Natural killer cell (primary cell): ENCODE measurements around the gene SLC9A7. TPM values are rescaled to one million over a fixed set of nuclear protein-coding genes. Genes with fewer than 3 reads are reported as not detected.

Experiments used
- ATAC-seq, 3 donors: fragments of 150-1000 bp in 2 of 3; fragments of 200-7000 bp in 1 of 3; cut with Tn5 transposase; 1 replicate in 1 of 3; 2 replicates in 2 of 3; pipeline ENCODE4 v1.10.0; 2021; ENCODE audit warnings: mild to moderate bottlenecking in 2 of 3, moderate library complexity in 2 of 3
- DNase-seq, 2 donors: peaks; one replicate each; pipeline versions ENCODE4 v3.0.0 to v3.0.0-alpha.2; 2013 to 2021; ENCODE audit warnings: mixed read lengths in 1 of 2
- H3K27ac ChIP-seq: one replicate; pipeline ENCODE4 v1.5.1; 2013; ENCODE audit warnings: mild to moderate bottlenecking, low read length
- H3K27me3 ChIP-seq: one replicate; pipeline ENCODE4 v1.6.1; 2013; ENCODE audit warnings: low read length; ENCODE audit not compliant: control insufficient read depth, insufficient read depth
- H3K36me3 ChIP-seq: one replicate; pipeline ENCODE4 v1.6.1; 2013; ENCODE audit warnings: low read length; ENCODE audit not compliant: control insufficient read depth, insufficient read depth
- H3K4me1 ChIP-seq: one replicate; pipeline ENCODE4 v1.6.1; 2013; ENCODE audit warnings: low read length; ENCODE audit not compliant: control insufficient read depth, insufficient read depth
- H3K4me3 ChIP-seq: one replicate; pipeline ENCODE4 v1.5.1; 2013; ENCODE audit warnings: low read length
- H3K9me3 ChIP-seq: one replicate; pipeline ENCODE4 v1.6.1; 2013; ENCODE audit warnings: low read length; ENCODE audit not compliant: control insufficient read depth, insufficient read depth
- H3K27ac Mint-ChIP-seq, 2 donors: one replicate each; pipeline ENCODE4 v1.8.0; 2022; ENCODE audit warnings: mild to moderate bottlenecking in 2 of 2, mixed read lengths in 2 of 2, moderate library complexity in 1 of 2
- H3K27me3 Mint-ChIP-seq, 2 donors: one replicate each; pipeline ENCODE4 v1.8.0; 2022; ENCODE audit warnings: low read depth in 2 of 2, mixed read lengths in 2 of 2
- H3K36me3 Mint-ChIP-seq: one replicate; pipeline ENCODE4 v1.8.0; 2022; ENCODE audit warnings: mixed read lengths
- H3K4me1 Mint-ChIP-seq, 2 donors: one replicate each; pipeline ENCODE4 v1.8.0; 2022; ENCODE audit warnings: mixed read lengths in 2 of 2
- H3K4me3 Mint-ChIP-seq: one replicate; pipeline ENCODE4 v1.8.0; 2022; ENCODE audit warnings: mild to moderate bottlenecking, moderate library complexity, mixed read lengths
- H3K9me3 Mint-ChIP-seq, 2 donors: one replicate each; pipeline ENCODE4 v1.8.0; 2022; ENCODE audit warnings: mixed read lengths in 2 of 2
- WGBS: methylation state at CpG from one replicate; pipeline ENCODE4 v1.1.7; 2013; ENCODE audit warnings: missing lambda C conversion rate; ENCODE audit not compliant: insufficient coverage; 5-methylcytosine and 5-hydroxymethylcytosine counted together
- intact Hi-C: fragments of 100-400 bp; cut with micrococcal nuclease; formaldehyde crosslinking; loops from one replicate; pipeline ENCODE4 v1.14.2; 2022
- total RNA-seq, 4 donors: library from RNA; stranded (reverse); fragments of 120-200 nt in 1 of 4; gene quantifications; one replicate each; pipeline versions ENCODE4 v1.2.3 to v1.2.4, GENCODE V29; 2013 to 2022
- TF ChIP-seq, protein P1 (sequence below): fragments of 200-600 bp; IDR thresholded peaks from one replicate; pipeline ENCODE4 v1.8.0; 2022; ENCODE audit warnings: antibody characterized with exemption

The SLC9A7 gene
- total RNA-seq, 3 donors from 2014 or later (not counting 1 experiment from before 2014, with no cell fraction given): 0.39 to 1.1 (median 0.75) TPM

DNA sequence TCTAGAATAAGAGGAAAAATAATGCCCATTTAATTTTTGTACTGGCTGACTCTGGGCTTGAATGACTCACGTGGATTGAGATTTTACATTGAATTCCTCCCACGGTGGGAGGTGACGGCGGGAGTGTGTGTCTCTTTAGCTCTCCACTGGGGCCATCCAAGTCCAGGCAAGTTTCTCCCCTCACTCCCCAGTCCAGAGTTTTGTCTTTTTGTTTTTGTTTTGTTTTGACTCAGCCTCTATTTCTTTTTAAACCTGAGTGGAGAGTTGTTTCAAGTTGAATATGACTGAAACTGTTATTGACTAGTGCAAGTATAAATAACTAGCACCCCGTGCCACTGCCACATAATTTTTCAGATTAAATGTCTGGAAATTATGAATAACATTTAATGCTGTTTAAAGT lies 171.8 kb downstream of the SLC9A7 start:
- ATAC-seq (no peak), DNase-seq (no peak)
- H3K36me3 ChIP-seq: no peaks in the 10 kb centered on the region
- Mint-ChIP-seq H3K4me1 (peaks cover 0 to 7% of the 10 kb centered on the region in 2 donors), H3K27ac (no peak overlapping the region), H3K36me3 (no peaks in the 10 kb centered on the region), H3K27me3 (no peaks in the 10 kb centered on the region), H3K4me3 (no peak overlapping the region), H3K9me3 (no peaks in the 10 kb centered on the region)
- intact Hi-C loops: no loop called here
- H3K27me3 ChIP-seq: no peaks in the 10 kb centered on the region
- H3K4me1 ChIP-seq: peaks cover 9% of the 10 kb centered on the region
- H3K4me3 ChIP-seq: no peak overlapping the region
- H3K9me3 ChIP-seq: no peaks in the 10 kb centered on the region
- 92% methylated on average over 4 of the region's 5 CpGs for WGBS
- TF ChIP-seq, protein P1, sequence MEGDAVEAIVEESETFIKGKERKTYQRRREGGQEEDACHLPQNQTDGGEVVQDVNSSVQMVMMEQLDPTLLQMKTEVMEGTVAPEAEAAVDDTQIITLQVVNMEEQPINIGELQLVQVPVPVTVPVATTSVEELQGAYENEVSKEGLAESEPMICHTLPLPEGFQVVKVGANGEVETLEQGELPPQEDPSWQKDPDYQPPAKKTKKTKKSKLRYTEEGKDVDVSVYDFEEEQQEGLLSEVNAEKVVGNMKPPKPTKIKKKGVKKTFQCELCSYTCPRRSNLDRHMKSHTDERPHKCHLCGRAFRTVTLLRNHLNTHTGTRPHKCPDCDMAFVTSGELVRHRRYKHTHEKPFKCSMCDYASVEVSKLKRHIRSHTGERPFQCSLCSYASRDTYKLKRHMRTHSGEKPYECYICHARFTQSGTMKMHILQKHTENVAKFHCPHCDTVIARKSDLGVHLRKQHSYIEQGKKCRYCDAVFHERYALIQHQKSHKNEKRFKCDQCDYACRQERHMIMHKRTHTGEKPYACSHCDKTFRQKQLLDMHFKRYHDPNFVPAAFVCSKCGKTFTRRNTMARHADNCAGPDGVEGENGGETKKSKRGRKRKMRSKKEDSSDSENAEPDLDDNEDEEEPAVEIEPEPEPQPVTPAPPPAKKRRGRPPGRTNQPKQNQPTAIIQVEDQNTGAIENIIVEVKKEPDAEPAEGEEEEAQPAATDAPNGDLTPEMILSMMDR: no peak
- no peak overlapping the region for H3K27ac ChIP-seq

DNA sequence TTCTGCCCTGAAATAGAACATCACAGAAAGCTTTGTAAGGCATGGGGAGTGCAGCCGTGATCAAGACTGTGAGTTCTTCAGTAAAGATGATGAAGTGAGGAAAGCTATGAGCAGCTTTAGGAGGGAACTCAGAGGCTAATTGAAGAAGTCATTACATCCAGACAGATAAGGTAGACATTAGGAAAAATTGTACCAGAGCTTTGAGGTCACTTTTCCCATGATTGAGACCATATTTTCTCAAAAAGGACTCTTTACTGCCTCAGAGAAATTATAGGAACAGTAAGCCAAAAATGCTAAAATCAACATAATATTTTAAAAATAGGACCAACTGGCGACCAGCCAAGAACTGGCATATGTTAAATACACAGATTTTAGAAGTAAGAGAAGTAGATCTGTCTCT lies 174.2 kb downstream of the SLC9A7 start:
- Histone ChIP-seq H3K9me3 (no peaks in the 10 kb centered on the region), H3K4me1 (peaks cover 9% of the 10 kb centered on the region), H3K36me3 (no peaks in the 10 kb centered on the region), H3K27me3 (no peaks in the 10 kb centered on the region), H3K27ac (no peak overlapping the region), H3K4me3 (no peak overlapping the region)
- H3K36me3 Mint-ChIP-seq: no peaks in the 10 kb centered on the region
- DNase-seq (no peak), ATAC-seq (no peak)
- intact Hi-C loops: no loop called here
- no peak overlapping the region for H3K4me3 Mint-ChIP-seq
- no peak overlapping the region for H3K27ac Mint-ChIP-seq
- no peaks in the 10 kb centered on the region for H3K27me3 Mint-ChIP-seq
- H3K4me1 Mint-ChIP-seq: peaks cover 0 to 7% of the 10 kb centered on the region in 2 donors
- TF ChIP-seq, protein P1: no peak
- WGBS: 100% methylated on average over 1 of the region's 2 CpGs
- no peaks in the 10 kb centered on the region for H3K9me3 Mint-ChIP-seq

DNA sequence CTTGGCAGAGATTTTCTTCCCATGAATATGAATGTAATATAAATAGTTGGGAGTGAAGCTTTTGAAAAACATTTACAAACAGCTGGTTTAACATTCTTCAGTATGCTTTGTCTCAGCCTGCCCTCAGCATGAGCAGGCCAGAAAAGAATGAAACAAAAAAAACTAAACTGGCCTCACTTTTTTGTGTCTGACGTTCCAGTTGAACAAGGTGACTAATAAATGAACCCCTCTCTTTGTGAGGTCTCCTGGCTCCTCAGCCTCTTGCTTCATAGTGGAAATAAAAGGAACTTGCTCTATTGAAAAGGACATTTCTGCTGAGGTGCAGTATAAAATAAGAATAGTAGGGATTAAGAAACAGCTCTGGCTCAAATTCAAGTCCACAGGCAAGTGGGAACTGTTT lies 176.0 kb downstream of the SLC9A7 start:
- Mint-ChIP-seq H3K27me3 (no peaks in the 10 kb centered on the region), H3K4me3 (no peak overlapping the region), H3K4me1 (peaks cover 0 to 2% of the 10 kb centered on the region in 2 donors), H3K27ac (no peak overlapping the region), H3K36me3 (no peaks in the 10 kb centered on the region), H3K9me3 (no peaks in the 10 kb centered on the region)
- 89% methylated on average over 1 of the region's 1 CpG for WGBS
- intact Hi-C loops: no loop called here
- TF ChIP-seq, protein P1: no peak
- H3K4me1 ChIP-seq: peaks cover 4% of the 10 kb centered on the region
- no peak overlapping the region for H3K4me3 ChIP-seq
- H3K27me3 ChIP-seq: no peaks in the 10 kb centered on the region
- H3K36me3 ChIP-seq: no peaks in the 10 kb centered on the region
- H3K9me3 ChIP-seq: no peaks in the 10 kb centered on the region
- DNase-seq (no peak), ATAC-seq (no peak)
- no peak overlapping the region for H3K27ac ChIP-seq

DNA sequence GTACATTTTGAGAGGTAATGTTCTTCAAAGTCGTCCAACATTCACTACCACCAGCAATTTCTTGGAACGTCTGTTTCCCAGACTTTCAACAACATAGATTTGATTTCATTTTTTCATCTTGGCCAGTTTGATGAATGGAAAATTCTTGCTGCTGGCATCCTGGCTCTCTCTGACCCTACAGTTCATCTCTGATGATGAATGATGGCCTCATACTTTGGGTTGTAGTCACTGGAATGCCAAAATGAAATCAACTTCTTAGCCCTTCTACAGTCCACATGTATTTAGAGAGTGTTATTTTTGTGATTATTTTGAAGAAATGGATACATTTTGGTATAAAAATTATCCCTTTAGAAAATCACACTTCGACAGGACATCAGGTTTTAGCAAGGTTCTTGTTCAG lies 176.6 kb downstream of the SLC9A7 start:
- Histone ChIP-seq H3K27me3 (no peaks in the 10 kb centered on the region), H3K4me3 (no peak overlapping the region), H3K36me3 (no peaks in the 10 kb centered on the region), H3K9me3 (no peaks in the 10 kb centered on the region), H3K27ac (no peak overlapping the region), H3K4me1 (no peaks in the 10 kb centered on the region)
- H3K27ac Mint-ChIP-seq: no peak overlapping the region
- intact Hi-C loops: no loop called here
- H3K4me3 Mint-ChIP-seq: no peak overlapping the region
- H3K27me3 Mint-ChIP-seq: no peaks in the 10 kb centered on the region
- no peaks in the 10 kb centered on the region for H3K4me1 Mint-ChIP-seq
- TF ChIP-seq, protein P1: no peak
- WGBS: 100% methylated on average over 1 of the region's 3 CpGs
- no peaks in the 10 kb centered on the region for H3K36me3 Mint-ChIP-seq
- no peaks in the 10 kb centered on the region for H3K9me3 Mint-ChIP-seq
- ATAC-seq (no peak), DNase-seq (no peak)
